Hematopoietic multipotent progenitor cell treated with erythropoietin and hydrocortisone succinate and interleukin-3 and kit ligand, for 8 days (in vitro differentiated cells): Measurements from ENCODE around the gene MLF1.
"Not testable (repeated sequence)": the region's sequence is repeated elsewhere in the genome, so short reads cannot be mapped to it uniquely, and the experiment has no call there.

ENCODE experiments used
- DNase-seq: peaks from one replicate; pipeline ENCODE4 v3.0.0-alpha.2; 2015

The MLF1 gene, protein sequence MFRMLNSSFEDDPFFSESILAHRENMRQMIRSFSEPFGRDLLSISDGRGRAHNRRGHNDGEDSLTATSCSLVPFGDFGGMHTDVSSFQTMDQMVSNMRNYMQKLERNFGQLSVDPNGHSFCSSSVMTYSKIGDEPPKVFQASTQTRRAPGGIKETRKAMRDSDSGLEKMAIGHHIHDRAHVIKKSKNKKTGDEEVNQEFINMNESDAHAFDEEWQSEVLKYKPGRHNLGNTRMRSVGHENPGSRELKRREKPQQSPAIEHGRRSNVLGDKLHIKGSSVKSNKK

DNA sequence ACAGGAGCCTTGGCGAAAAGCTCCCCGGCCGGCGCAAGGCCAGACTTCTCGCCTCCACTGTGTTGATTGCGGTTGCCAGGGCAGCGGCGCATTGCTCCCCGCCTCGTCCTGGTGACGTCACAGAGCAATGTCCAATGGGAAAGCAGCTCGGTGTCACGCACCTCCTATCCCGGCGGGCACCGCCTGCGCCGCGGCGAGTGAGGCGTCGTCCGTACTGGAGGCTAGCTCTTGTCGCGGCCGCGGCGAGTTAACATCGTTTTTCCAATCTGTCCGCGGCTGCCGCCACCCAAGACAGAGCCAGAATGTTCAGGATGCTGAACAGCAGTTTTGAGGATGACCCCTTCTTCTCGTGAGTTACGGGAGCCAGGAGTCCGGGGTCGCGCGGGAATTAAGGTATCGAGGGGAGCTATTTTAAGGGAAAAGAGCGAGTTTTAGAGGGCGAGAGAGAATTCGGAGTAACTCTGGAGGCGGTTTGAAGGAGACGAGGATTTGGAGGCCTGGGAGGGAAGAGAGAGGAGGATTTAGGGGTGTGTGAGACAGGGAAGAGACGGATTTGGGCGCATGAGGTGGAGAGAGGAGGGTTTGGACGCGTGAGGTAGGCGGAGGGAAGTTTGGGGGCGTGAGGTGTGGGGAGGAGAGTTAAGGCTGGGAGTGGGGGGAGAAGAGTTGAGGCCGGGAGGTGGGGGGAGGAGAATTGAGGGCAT lies at the start of gene MLF1:
Gene MLF1, plus strand, starts transcription at position 196 of the 704 bp plus-strand sequence. Its CDS starts 107 bp downstream, at position 303.
- peak; percentile 89 for DNase-seq

DNA sequence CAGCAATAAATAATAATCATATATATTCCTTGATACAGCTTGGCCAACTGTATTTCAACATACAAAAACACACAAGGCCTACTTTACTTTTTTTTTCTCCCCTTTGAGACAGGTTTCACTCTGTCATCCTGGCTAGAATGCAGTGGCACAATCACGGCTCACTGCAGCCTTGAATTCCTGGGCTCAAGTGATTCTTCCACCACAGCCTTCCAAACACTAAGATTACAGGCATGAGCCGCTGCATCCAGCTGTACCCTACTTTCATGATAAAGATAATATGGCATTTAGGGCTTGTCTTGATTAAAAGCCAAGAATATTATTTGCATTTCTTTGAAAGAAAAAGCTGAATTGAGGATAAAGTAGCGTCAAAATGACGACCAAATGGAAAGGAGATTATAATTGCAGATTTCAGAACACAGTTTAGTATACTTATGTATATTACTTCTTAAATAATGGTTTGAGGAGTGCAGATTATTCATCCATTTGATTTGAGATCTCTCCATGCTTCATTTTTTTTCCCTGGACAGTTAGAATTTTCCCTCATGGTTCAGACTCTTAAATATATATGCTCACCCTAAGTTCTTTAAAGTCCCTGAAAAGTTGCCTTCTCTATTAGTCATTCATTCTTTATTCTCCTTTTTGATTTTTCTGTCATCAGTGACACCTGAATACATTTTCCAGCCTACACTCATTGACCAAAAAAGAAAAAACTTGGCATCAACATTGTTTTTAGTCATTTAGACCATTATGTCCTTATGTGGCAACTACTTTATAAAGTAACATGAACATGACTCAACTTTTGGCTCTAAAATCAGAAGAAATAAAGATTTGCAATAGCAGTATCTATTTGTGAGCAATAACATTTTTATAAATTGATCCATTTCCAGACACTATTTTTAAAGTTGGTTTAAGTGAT lies 48.5 kb upstream of the MLF1 start:
- no peak for DNase-seq

DNA sequence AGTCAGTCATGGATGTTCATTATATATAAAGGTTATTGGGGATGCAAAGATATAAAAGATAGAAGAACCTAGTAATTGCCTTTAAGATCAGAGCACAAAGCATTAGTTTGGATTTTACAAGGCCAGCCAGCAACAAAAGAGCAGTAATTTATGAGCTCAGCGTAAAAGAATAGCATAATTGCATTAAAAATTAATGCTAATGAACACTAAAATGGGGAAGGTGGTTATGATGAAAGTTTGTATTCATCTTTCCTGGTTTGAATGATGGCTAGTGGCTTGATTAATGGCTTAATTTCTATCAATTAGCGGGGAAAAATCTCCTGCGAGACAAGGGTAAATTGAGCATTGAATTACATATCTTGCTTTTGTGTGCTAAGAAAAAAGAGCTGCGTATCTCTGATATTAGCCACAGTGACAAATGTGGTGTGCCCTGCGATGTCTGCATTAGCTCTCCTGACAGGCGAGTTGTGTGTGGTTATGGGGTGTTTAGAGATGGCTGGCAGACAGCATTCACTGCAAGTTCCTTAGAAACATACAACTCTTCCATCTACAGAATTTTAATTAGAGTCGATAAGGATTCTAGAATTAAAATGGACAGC lies 42.8 kb upstream of the MLF1 start:
- no peak for DNase-seq

DNA sequence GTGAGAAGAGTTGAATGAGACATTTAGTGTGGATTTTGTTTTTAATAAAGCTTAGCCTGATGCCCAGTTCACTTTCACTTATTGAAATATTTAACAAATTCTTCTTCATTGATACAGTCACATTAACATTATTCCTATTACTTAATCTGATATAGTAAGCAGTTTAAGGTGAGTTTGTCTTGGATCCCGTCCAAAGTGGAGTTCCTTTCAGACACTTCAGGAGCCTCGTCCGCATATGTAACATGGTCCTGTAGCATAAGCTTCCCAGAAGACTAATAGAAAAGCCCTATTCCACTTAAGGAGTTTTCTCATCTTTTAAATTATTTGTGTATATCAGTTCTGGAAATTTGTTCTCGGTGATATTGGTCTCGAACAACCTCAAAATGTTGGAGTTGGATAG lies 39.7 kb upstream of the MLF1 start:
- DNase-seq = no peak

DNA sequence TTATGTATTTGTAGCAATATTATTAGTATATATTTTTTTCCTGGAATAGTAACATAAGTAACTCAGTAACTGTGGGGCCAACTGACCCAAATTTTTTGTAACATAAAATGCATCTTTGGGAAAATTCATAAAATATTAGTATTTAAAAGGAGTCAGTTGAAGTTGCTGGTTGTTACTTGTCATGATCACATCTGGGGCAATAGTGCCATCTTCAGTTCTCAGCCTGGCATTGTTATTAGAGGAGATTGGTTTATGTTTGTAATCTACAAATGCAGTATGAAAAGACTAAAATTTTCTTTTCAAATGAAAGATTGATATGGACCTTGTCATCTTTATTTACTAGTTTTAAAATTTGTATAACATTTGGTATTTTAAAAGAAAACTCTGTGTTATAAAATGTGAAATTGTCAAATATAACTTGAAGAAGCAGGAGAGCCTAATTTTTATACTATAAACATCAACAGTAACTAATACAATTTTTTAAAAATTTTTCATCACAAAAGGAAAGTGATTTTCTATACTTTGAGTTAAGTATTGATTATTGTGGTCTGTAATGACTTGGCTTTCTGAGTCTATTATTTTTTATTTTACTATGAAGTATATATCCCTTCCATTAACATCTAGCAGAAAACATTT lies 38.8 kb upstream of the MLF1 start:
- DNase-seq = peak; percentile 84

DNA sequence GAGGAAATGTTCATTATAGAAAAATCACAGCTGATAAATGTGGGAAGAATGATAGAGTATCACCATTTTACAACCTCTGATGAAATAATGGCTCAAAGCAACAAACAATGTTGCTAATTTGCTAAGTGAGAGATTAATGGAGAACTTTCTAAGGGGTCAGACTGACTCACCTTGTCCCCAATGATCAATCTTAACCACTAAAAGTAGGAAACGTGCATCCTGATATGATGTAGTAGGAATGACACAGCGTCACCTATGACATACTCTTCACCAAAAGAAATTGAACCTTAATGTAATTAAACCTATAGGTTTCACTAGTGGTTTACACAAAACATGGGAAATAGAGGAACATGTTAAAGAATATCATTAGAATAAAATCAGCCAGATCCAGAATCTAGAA lies 35.1 kb upstream of the MLF1 start:
- no peak for DNase-seq

DNA sequence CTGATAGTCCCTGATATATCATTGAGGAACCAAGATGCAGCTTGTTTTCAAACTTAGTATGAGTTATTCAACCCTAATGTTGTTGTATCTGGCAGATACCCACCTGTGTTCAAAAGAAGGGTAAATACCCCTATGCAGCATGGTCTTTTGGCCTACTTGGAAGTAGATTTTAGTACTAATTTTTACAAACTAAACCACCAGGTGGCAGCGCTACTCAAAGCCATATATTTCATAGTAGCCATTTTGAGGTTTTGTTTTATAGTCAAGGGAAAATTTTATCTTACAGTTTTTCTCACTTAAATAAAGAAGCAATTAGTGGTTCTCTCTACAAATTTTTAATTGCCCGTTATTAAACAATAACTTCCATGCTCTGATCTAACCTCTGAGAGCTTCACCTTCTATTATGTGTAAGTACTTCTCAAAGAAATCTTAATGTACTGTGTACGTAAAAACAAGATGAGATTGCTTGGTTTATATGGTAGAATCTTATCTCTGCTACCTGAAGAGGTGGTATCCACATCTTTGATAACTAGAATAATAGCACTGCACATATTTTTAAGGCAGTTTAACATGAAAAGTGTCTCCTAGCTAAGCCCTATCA lies 31.5 kb upstream of the MLF1 start:
- DNase-seq = peak; percentile 80

DNA sequence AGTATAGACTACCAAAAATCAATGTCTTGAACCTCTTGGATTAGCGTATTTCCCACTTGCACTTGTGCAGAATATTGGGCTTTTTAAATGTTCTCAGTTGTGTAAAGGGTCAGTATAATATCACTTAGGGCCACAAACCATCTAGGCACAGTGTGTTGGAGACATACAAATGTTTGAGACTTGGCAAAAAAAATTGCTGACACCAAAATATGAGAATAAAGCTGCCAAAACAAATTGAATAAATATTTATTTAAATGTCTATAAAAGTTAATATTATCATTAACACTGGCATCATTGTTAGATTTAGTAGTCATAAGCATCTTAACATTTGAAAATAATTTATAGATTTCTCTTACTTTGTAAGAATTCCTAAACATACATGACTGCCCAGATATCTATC lies 30.9 kb upstream of the MLF1 start:
- no peak for DNase-seq

DNA sequence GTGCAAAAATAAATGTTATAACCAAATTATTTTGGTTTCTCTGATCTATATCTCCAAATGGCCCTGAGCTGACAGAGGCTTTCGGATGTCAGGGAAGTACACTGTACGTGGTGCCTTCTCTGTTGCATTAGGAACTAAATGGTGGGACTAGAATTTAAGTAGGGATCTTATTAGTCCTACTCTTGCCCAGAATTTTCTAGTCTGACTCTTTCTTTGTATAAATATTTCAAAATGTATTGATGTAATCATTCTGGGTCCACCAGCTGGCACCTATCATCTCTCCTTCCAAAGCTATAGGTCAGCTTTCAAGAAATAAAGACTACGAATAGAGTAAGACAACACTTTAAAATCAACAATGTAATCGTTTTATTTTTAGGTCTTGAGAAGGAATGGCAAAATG lies 22.3 kb upstream of the MLF1 start:
- DNase-seq = no peak

DNA sequence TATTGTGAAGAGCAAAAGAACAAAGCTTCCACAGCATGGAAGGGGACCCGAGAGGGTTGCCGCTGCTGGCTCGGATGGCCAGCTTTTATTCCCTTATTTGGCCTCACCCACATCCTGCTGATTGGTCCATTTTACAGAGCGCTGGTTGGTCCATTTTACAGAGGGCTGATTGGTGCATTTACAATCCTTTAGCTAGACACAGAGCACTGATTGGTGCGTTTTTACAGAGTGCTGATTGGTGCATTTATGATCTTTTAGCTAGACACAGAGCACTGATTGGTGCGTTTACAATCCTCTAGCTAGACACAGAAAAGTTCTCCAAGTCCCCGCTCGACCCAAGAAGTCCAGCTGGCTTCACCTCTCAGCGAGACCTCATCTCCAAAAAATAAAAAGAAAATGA lies 21.1 kb upstream of the MLF1 start:
- DNase-seq = not testable (repeated sequence)

DNA sequence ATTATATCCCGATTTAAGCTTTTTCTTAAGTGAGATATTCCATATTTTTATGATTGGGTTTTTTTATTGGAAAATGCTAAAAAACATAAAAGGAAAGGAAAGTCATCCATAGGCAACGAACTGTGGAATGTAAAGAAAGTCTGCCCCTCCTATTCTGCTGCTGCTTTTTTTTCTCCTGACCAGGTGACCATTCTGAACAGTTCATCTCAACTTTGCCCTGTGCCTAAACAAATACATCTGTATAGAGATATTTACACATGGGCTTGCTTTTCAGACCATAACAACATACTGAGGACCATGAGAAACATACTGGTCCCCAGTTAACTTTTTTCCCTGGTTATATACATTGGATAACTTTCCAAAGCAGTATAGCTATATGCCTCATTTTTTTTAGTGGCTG lies 18.9 kb upstream of the MLF1 start:
- DNase-seq = no peak

DNA sequence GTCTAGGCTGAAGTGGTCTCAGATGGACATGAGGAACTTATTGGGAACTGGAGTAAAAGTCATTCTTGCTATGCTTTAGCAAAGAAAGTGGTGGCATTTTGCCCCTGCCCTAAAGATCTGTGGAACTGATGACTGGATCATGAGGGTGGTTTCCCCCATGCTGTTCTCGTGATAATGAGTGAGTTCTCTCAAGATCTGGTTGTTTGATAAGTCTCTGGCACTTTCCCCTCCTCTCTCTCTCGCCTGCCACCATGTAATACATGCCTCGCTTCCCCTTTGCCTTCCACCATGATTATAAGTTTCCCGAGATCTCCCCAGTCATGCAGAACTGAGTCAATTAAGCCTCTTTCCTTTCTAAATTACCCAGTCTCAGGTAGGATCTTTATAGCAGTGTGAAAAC lies 11.5 kb upstream of the MLF1 start:
- DNase-seq = no peak

DNA sequence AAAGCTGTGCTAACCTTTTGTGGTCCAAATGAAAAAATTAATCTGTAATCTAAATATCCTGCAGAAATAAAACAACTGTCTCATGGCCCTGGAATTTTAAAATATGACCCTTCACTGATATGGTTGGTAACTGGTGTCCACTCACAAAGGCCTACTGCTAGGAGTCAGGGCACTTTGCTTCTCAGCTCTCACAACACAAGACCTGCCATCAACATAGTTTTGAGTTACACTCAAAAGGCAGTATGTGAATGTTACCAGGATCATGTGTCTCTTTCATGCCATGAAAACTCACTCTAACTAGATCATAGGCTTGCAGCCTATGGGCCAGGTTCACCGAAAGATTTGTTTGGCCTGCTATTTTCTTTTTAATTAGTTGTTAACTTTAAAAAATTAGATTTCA lies 10.0 kb upstream of the MLF1 start:
- DNase-seq = no peak

DNA sequence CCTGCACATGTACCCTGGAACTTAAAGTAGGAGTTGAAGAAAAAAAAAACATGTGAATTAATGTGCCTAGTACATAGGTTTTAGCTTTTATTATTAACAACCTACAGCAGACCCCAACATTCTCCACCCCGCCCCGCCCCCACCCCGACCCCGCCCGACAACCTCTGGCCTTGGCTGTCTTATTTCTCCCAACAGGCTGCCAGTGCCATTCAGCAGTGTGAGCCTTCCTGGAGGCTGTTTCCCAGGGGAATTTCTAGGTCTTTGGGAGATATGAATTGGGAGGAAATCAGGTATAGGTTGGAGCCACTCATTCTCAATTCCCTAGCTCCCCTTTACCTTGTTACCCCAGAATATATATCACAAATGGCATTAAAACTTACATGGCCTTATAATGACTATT lies 8.3 kb upstream of the MLF1 start:
- DNase-seq = no peak

DNA sequence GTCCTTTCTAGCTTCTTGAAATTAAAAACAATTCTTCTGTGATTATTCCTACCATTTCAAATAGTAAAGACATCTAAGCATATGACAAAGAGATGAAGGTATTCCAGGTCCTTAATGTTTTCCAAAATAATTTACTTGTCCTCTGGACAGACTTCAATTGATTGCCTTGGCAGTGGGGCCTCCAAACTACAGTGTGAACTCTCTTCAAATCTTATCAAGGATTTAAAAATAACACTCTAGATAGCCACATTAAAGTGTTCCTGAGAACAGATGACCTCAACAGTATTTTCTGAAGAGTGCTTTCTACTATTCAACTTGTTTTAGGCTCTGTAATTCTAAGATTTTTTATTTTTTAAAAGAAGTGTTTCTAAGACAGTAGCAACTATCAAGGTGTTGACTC lies 7.9 kb upstream of the MLF1 start:
- no peak for DNase-seq

DNA sequence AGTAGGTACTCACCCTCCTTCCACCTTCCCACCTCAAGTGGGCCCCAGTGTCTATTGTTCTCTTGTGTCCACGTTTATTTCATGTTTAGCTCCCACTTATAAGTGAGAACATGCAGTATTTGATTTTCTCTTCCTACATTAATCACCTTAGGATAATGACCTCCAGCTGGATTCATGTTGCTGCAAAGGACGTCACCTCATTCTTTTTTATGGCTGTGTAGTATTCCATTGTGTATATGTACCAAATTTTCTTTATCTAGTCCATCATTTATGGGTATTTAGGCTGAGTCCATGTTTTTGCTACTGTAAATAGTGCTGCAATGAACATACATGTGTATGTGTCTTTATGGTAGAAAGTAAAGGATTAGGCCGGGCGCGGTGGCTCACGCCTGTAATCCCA lies 5.9 kb upstream of the MLF1 start:
- no peak for DNase-seq

DNA sequence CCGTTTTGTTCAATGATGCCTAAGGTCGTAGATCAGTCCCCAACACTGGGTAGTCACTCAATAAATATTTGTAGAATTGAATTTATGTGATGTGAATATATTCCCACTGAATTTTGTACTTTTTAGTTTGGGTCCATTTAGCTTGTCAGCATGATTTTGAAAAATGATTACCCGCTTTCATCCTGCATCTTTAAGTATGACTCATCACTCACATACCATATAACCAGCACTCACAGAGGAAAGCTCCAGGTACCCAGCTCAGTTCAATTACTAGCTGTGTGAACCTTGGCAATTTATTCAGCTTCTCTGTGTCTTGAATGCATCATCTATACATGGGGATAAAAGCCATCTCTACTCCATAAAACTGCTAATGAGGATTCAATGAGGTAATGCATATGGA lies 2.2 kb upstream of the MLF1 start:
- DNase-seq = no peak

DNA sequence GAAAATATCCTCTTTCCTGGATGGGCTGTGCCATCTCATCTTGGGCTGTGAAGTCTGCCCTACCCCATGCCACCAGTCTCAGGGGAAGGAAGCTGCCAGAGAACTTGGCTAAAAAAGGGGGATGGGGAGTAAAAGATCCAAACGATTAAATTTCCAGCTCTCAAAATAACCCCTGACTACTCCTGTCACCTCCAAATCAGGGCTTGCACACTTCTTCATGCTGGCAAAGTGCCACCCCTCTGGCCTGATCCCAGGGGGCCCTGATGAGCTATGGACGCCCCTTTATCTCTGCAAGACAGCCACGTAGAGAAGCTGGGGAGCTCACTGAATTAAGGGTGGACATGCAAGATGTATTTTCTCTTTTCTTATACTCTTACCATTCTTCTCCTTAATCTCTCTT lies 1.2 kb upstream of the MLF1 start:
- peak; percentile 57 for DNase-seq

DNA sequence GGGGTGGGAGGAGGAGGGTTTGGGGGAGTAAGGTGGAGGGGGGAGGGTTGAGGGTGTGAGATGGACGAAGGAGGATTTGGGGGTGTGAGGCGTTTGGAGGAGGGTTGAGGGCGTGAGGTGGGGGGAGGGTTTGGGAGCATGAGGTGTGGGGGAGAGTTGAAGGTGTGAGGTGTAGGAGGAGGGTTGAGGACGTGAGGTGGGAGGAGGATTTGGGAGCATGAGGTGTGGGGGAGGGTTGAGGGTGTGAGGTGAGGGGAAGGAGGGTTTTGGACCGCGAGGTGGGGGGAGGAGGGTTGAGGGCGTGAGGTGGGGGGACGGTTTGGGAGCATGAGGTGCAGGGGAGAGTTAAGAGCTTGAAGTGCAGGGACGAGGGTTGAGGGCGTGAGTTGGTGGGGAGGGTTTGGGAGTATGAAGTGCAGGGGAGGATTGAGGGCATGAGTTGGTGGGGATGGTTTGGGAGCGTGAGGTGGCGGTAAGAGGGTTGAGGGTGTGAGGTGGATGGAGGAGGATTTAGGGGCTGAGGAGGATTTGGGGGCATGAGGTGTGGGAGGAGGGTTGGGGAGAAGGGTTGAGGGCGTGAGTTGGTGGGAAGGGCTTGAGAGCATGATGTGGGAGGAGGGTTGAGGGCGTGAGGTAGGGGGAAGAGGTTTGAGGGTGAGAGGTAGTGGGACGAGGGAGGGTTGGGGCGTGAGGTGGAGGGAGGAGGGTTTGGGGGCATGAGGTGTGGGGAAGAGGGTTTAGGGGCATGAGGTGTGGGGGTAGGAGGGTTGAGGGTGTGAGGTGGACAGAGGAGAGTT lies 1.2 kb downstream of the MLF1 start:
- no peak for DNase-seq

DNA sequence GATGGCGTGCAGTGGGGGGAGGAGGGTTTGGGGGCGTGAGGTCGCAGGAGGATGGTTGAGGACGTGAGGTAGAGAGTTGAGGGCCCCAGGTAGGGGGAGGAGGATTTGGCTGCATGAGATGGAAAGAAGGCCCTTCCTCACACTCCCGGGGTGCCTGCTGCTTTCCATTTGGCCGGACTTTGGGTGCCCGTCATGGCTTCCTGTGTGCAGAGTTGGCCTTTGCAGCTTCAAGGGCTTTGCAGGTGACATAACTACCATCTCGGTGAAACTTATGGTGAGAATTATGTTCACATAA lies 1.7 kb downstream of the MLF1 start:
- no peak for DNase-seq

DNA sequence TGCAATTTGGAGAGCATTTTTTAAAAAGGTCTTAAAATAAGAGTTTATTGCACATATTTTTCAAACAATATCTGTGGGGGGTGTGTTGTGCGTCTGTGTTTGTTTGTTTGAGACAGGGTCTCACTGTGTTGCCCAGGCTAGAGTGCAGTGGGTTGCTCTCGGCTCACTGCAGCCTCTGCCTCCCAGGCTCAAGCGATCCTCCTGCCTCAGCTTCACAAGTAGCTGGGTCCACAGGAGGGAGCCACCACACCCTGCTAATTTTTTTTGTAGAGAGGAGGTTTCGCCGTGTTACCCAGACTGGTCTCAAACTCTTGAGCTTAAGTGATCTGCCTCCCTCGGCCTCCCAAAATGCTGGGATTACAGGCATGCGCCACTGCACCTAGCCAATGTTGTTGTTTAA lies 2.7 kb downstream of the MLF1 start:
- DNase-seq = peak; percentile 15

DNA sequence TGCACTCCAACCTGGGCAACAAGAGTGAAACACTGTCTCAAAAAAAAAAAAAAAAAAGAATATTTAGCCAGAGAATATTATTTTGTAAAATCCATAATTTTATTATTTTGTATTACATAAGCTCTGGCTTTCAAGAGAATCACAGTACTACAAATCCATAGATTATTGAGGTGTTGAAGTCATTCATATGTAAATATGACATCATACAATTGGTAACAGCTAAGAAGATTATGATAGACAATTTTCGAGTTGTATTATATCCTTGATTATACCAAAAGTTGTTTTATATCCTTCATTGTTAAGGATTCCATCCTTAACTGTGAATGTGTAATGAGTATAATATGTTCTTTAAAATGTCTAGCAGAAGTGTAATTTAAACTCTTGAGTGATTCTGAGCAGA lies 3.7 kb downstream of the MLF1 start:
- no peak for DNase-seq
